ENCODE results near the gene MAP2K2. TPM values are rescaled to one million over a fixed set of nuclear protein-coding genes. Genes with fewer than 3 reads are reported as not detected.

Gene MAP2K2
- total RNA-seq, 6 donors from 2014 or later = 86.8 to 170 (median 134) TPM

DNA sequence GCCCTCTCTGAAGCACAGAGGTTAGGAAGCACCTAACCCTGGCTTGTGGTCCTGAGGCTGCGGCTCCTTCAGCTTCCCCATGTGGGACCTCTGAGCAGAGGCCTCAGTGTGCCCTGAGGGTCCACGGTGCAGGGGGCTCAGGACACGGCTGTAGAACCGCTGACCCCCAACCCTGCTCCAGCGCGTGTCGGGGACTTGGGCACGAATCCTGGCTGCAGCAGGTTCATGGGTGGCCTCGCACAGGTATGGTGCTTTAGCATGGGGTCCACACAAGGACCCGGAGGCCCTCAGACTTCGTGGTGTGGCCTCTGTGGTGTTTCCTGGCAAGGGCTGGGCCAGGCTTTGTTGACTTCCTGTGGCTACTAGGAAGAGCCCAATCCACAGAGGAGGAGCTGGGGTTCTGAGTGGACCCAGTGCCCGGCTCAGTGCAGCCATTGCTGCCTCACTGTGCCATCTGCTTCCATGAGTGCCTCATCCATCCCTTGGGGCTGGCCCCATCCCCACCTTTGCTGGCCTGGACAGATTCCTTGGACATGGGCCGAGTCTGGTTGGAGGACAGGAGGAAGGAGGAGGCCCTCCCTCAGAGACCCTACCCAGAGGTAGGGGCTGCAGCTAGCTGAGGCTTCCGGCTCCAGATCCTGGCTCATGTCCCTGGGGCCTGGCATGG, 81.7 kb downstream of the MAP2K2 start:
- Histone ChIP-seq H3K27me3 (no peaks in the 10 kb centered on the region), H3K9me3 (no peaks in the 10 kb centered on the region), H3K4me3 (no peak overlapping the region), H3K36me3 (peaks cover 3 to 63% (median 34%) of the 10 kb centered on the region in 4 donors), H3K27ac (peak overlapping the region; percentile 39 to 74 (median 58)), H3K4me1 (peaks cover 14 to 30% (median 18%) of the 10 kb centered on the region in 4 donors)
- WGBS, 2 donors = 54 to 74% methylated on average over 5 to 11 of the region's 14 CpGs
- DNase-seq = no peak
- TF ChIP-seq EP300 (IDR thresholded peaks at IDR 0.05) (no peak), POLR2AphosphoS5 (IDR thresholded peaks at IDR 0.05) (no peak), POLR2A (IDR thresholded peaks at IDR 0.05) (no peak)
- TF ChIP-seq, protein P1, sequence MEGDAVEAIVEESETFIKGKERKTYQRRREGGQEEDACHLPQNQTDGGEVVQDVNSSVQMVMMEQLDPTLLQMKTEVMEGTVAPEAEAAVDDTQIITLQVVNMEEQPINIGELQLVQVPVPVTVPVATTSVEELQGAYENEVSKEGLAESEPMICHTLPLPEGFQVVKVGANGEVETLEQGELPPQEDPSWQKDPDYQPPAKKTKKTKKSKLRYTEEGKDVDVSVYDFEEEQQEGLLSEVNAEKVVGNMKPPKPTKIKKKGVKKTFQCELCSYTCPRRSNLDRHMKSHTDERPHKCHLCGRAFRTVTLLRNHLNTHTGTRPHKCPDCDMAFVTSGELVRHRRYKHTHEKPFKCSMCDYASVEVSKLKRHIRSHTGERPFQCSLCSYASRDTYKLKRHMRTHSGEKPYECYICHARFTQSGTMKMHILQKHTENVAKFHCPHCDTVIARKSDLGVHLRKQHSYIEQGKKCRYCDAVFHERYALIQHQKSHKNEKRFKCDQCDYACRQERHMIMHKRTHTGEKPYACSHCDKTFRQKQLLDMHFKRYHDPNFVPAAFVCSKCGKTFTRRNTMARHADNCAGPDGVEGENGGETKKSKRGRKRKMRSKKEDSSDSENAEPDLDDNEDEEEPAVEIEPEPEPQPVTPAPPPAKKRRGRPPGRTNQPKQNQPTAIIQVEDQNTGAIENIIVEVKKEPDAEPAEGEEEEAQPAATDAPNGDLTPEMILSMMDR (IDR thresholded peaks at IDR 0.05) = no peak
- peak in 1 of 2 donors; percentile 15 for ATAC-seq (ENCODE audit: low FRiP score in 2 of 2)

Small RNA genes within 50 kb of the gene (small RNA-seq; reads per million reads assigned to genes)
- 0 reads per million in 4 donors for gene RF00017

Other genes with a start within 250 kb of the MAP2K2 start
- gene ATCAY, start 243.4 kb downstream of the MAP2K2 start, total RNA-seq = not detected
- not detected for gene NMRK2, start 191.1 kb downstream of the MAP2K2 start, total RNA-seq
- gene DAPK3, start 153.0 kb downstream of the MAP2K2 start, total RNA-seq = 100 to 1,000 TPM in 1 of 6 donors, 10 to 100 TPM in 5; 54.3 to 107 (median 80.6) TPM
- gene EEF2, start 138.7 kb downstream of the MAP2K2 start, total RNA-seq = 1,000 to 10,000 TPM; 1,167 to 2,562 (median 1,758) TPM
- 10 to 100 TPM; 13.7 to 53.4 (median 21.9) TPM for gene PIAS4, start 116.4 kb downstream of the MAP2K2 start, total RNA-seq
- gene ZBTB7A, start 57.2 kb downstream of the MAP2K2 start, total RNA-seq = 100 to 1,000 TPM in 1 of 6 donors, 10 to 100 TPM in 5; 54.1 to 131 (median 72.6) TPM
- under 1 TPM in 1 of 6 donors, not detected in 5; 0.14 TPM for gene CREB3L3, start 29.5 kb upstream of the MAP2K2 start, total RNA-seq
- gene SIRT6, start 58.4 kb upstream of the MAP2K2 start, total RNA-seq = 10 to 100 TPM; 20.8 to 55.0 (median 27.8) TPM
- 10 to 100 TPM in 1 of 6 donors, 1 to 10 TPM in 3, under 1 TPM in 2; 0.46 to 10.5 (median 1.3) TPM for gene ANKRD24, start 58.6 kb upstream of the MAP2K2 start, total RNA-seq
- 1 to 10 TPM; 1.7 to 7.4 (median 2.5) TPM for gene EBI3, start 105.4 kb upstream of the MAP2K2 start, total RNA-seq
- gene YJU2, start 123.0 kb upstream of the MAP2K2 start, total RNA-seq = 10 to 100 TPM; 18.8 to 36.6 (median 25.4) TPM
- gene SHD, start 155.1 kb upstream of the MAP2K2 start, total RNA-seq = under 1 TPM in 1 of 6 donors, not detected in 5; 0.98 TPM
- 1 to 10 TPM in 3 of 6 donors, under 1 TPM in 2, not detected in 1; 0.30 to 1.9 (median 1.3) TPM for gene TMIGD2, start 178.3 kb upstream of the MAP2K2 start, total RNA-seq
- 1 to 10 TPM in 2 of 6 donors, under 1 TPM in 4; 0.54 to 2.1 (median 0.82) TPM for gene FSD1, start 180.5 kb upstream of the MAP2K2 start, total RNA-seq
- 10 to 100 TPM; 11.2 to 39.8 (median 14.7) TPM for gene STAP2, start 214.7 kb upstream of the MAP2K2 start, total RNA-seq
- gene MPND, start 219.4 kb upstream of the MAP2K2 start, total RNA-seq = 10 to 100 TPM in 4 of 6 donors, 1 to 10 TPM in 2; 7.7 to 37.1 (median 15.6) TPM